Stomach (tissue), 9 donors: Measurements from ENCODE around the gene IFFO2. TPM values are rescaled to one million over a fixed set of nuclear protein-coding genes. Genes with fewer than 3 reads are reported as not detected.

Experiments
- DNase-seq, 2 donors: peaks; one replicate each; pipeline versions ENCODE4 v3.0.0 to v3.0.0-alpha.2; 2013 to 2019
- H3K27ac ChIP-seq, 5 donors: fragments of 200-600 bp in 4 of 5; sonication (generic) in 4 of 5; one replicate each; pipeline ENCODE4 v1.5.1; 2013 to 2019; ENCODE audit warnings: mild to moderate bottlenecking in 1 of 5, moderate library complexity in 1 of 5
- H3K27me3 ChIP-seq, 3 donors: fragments of 200-600 bp; sonication (generic); one replicate each; pipeline ENCODE4 v1.5.1; 2017 to 2019; ENCODE audit warnings: mixed run types in 1 of 3
- H3K36me3 ChIP-seq, 4 donors: fragments of 200-600 bp; sonication (generic); 1 replicate in 3 of 4; 2 replicates in 1 of 4; pipeline ENCODE4 v1.5.1; 2016 to 2019
- H3K4me1 ChIP-seq, 4 donors: fragments of 200-600 bp; sonication (generic); one replicate each; pipeline ENCODE4 v1.5.1; 2016 to 2019
- H3K4me3 ChIP-seq, 4 donors: fragments of 200-600 bp; sonication (generic) in 3 of 4; one replicate each; pipeline ENCODE4 v1.5.1; 2016 to 2019; ENCODE audit warnings: mild to moderate bottlenecking in 1 of 4
- H3K9me3 ChIP-seq, 4 donors: fragments of 200-600 bp; sonication (generic); one replicate each; pipeline ENCODE4 v1.5.1; 2016 to 2019
- CTCF ChIP-seq, 7 experiments: fragments of 450-650 bp in 4 of 7; fragments of 200-600 bp in 3 of 7; sonication (generic) in 3 of 7; IDR thresholded peaks; one replicate each; pipeline ENCODE4 v1.5.1; 2016 to 2019; ENCODE audit warnings: antibody characterized with exemption in 7 of 7, control low read depth in 2 of 7, mild to moderate bottlenecking in 1 of 7
- EP300 ChIP-seq: sonication (generic); formaldehyde crosslinking; IDR thresholded peaks from one replicate; pipeline ENCODE4 v1.6.1; 2017; ENCODE audit warnings: antibody characterized with exemption
- POLR2A ChIP-seq, 4 donors: fragments of 450-650 bp; IDR thresholded peaks; one replicate each; pipeline ENCODE4 v1.6.1; 2016; ENCODE audit warnings: antibody characterized with exemption in 4 of 4, control low read depth in 2 of 4, mild to moderate bottlenecking in 1 of 4, moderate library complexity in 1 of 4
- POLR2AphosphoS5 ChIP-seq, 3 donors: sonication (generic); formaldehyde crosslinking; IDR thresholded peaks; one replicate each; pipeline ENCODE4 v1.6.1; 2016; ENCODE audit warnings: antibody characterized with exemption in 3 of 3
- WGBS, 5 donors: extraction: QIAGEN DNeasy Blood & Tissue Kit in 3 of 5; methylation state at CpG; one replicate each; pipeline versions ENCODE4 v1.1.5 to v1.1.7; 2013 to 2018; 5-methylcytosine and 5-hydroxymethylcytosine counted together
- intact Hi-C: fragments of 100-400 bp; cut with DNase I; formaldehyde crosslinking; loops from one replicate; pipeline ENCODE4 v1.15.1; 2023; ENCODE audit warnings: low total_unique reads
- polyA plus RNA-seq, 3 donors: library from polyadenylated mRNA; stranded (reverse); fragments of 200-250 nt; gene quantifications; one replicate each; pipeline ENCODE4 v1.2.3, GENCODE V29; 2013
- total RNA-seq, 5 donors: library from RNA; depleted of rRNA; stranded (reverse); fragments of >200 nt; gene quantifications; one replicate each; pipeline versions ENCODE4 v1.1.0 to v1.2.3, GENCODE V29; 2014 to 2016
- donor health status: healthy with polysubstance abuse.
- donor health status: Bipolar disorder and iron deficiency.
- donor health status: healthy.

Gene IFFO2
- total and polyA plus RNA-seq, 8 donors: 0.58 to 47.8 (median 4.5) TPM

GRCh38 chr1:19000065-19000464 is 43.6 kb upstream of the IFFO2 start:
- Histone ChIP-seq H3K27me3 (no peaks in the 10 kb centered on the region), H3K36me3 (no peaks in the 10 kb centered on the region), H3K4me3 (no peak overlapping the region), H3K27ac (peak overlapping the region in 1 of 5 donors; percentile 60), H3K9me3 (peaks cover 0 to 12% (median 5%) of the 10 kb centered on the region in 4 donors), H3K4me1 (peaks cover 4 to 17% (median 9%) of the 10 kb centered on the region in 4 donors)
- 77 to 98% (median 91%) methylated on average over 2 of the region's 2 CpGs for WGBS, 5 donors
- no peak for DNase-seq
- no peak for TF ChIP-seq EP300
- no peak for TF ChIP-seq POLR2AphosphoS5 (IDR thresholded peaks at IDR 0.05)
- TF ChIP-seq CTCF (IDR thresholded peaks at IDR 0.05): no peak
- TF ChIP-seq POLR2A (IDR thresholded peaks at IDR 0.05): no peak
- intact Hi-C loops: no loop called here

GRCh38 chr1:18999359-18999758 is 42.9 kb upstream of the IFFO2 start:
- intact Hi-C loops: no loop called here
- H3K9me3 ChIP-seq: peaks cover 0 to 12% (median 5%) of the 10 kb centered on the region in 4 donors
- no peak overlapping the region for H3K4me3 ChIP-seq
- H3K27ac ChIP-seq: peak overlapping the region in 3 of 5 donors; percentile 22 to 60 (median 42)
- no peaks in the 10 kb centered on the region for H3K36me3 ChIP-seq
- no peaks in the 10 kb centered on the region for H3K27me3 ChIP-seq
- 5 to 26% (median 12%) methylated on average over 2 of the region's 2 CpGs for WGBS, 5 donors
- H3K4me1 ChIP-seq: peaks cover 4 to 17% (median 9%) of the 10 kb centered on the region in 4 donors
- peak in 1 of 2 donors; percentile 71 for DNase-seq
- TF ChIP-seq CTCF (IDR thresholded peaks at IDR 0.05): no peak
- no peak for TF ChIP-seq EP300
- no peak for TF ChIP-seq POLR2A (IDR thresholded peaks at IDR 0.05)
- no peak for TF ChIP-seq POLR2AphosphoS5 (IDR thresholded peaks at IDR 0.05)

GRCh38 chr1:18998016-18998724 is 41.7 kb upstream of the IFFO2 start:
- no peaks in the 10 kb centered on the region for H3K36me3 ChIP-seq
- H3K9me3 ChIP-seq: peaks cover 0 to 12% (median 5%) of the 10 kb centered on the region in 4 donors
- H3K4me1 ChIP-seq: peaks cover 4 to 17% (median 9%) of the 10 kb centered on the region in 4 donors
- TF ChIP-seq POLR2A (IDR thresholded peaks at IDR 0.05) (no peak), EP300 (no peak), POLR2AphosphoS5 (IDR thresholded peaks at IDR 0.05) (no peak), CTCF (IDR thresholded peaks at IDR 0.05) (no peak)
- H3K27me3 ChIP-seq: no peaks in the 10 kb centered on the region
- no peak overlapping the region for H3K4me3 ChIP-seq
- intact Hi-C loops: no loop called here
- DNase-seq: no peak
- 87 to 92% (median 90%) methylated on average over 3 to 9 of the region's 9 CpGs for WGBS, 5 donors
- H3K27ac ChIP-seq: peak overlapping the region in 1 of 5 donors; percentile 13

GRCh38 chr1:18997508-18997907 is 41.0 kb upstream of the IFFO2 start:
- WGBS, 5 donors: 85 to 96% (median 93%) methylated on average over 4 to 6 of the region's 6 CpGs
- H3K4me1 ChIP-seq: peaks cover 4 to 17% (median 9%) of the 10 kb centered on the region in 4 donors
- no peak for DNase-seq

More at GRCh38 chr1:18997508-18997907, 41.0 kb upstream of the IFFO2 start:
- TF ChIP-seq CTCF (IDR thresholded peaks at IDR 0.05) (no peak), EP300 (no peak), POLR2AphosphoS5 (IDR thresholded peaks at IDR 0.05) (no peak), POLR2A (IDR thresholded peaks at IDR 0.05) (no peak)
- H3K27me3 ChIP-seq: no peaks in the 10 kb centered on the region
- H3K27ac ChIP-seq: no peak overlapping the region
- no peak overlapping the region for H3K4me3 ChIP-seq
- peaks cover 0 to 12% (median 5%) of the 10 kb centered on the region in 4 donors for H3K9me3 ChIP-seq
- intact Hi-C loops: no loop called here
- no peaks in the 10 kb centered on the region for H3K36me3 ChIP-seq
